Tibial artery (tissue), 4 donors: ENCODE data around the gene PNPLA6.

ENCODE experiments used
- DNase-seq, 2 donors: peaks; one replicate each; pipeline ENCODE4 v3.0.0-alpha.2; 2019
- H3K27ac ChIP-seq, 2 donors: fragments of 200-600 bp; sonication (generic) in 1 of 2; 1 replicate in 1 of 2; 2 replicates in 1 of 2; pipeline ENCODE4 v1.5.1; 2018 to 2019; ENCODE audit warnings: mild to moderate bottlenecking in 1 of 2
- H3K27me3 ChIP-seq, 2 donors: fragments of 200-600 bp; sonication (generic) in 1 of 2; one replicate each; pipeline versions ENCODE4 v1.5.1 to v1.6.0; 2016 to 2019
- H3K36me3 ChIP-seq, 3 donors: fragments of 200-600 bp; sonication (generic) in 2 of 3; one replicate each; pipeline ENCODE4 v1.5.1; 2016 to 2019; ENCODE audit warnings: mild to moderate bottlenecking in 2 of 3
- H3K4me1 ChIP-seq, 4 donors: fragments of 200-600 bp; sonication (generic) in 2 of 4; 1 replicate in 3 of 4; 2 replicates in 1 of 4; pipeline ENCODE4 v1.5.1; 2016 to 2019
- H3K4me3 ChIP-seq, 2 donors: fragments of 200-600 bp; sonication (generic) in 1 of 2; 1 replicate in 1 of 2; 2 replicates in 1 of 2; pipeline ENCODE4 v1.5.1; 2018 to 2019; ENCODE audit warnings: mild to moderate bottlenecking in 2 of 2
- H3K9me3 ChIP-seq, 3 donors: fragments of 200-600 bp; sonication (generic) in 1 of 3; one replicate each; pipeline ENCODE4 v1.5.1; 2016 to 2019
- CTCF ChIP-seq, 2 experiments: fragments of 200-600 bp in 1 of 2; fragments of 450-650 bp in 1 of 2; IDR thresholded peaks; one replicate each; pipeline ENCODE4 v1.5.1; 2017 to 2019; ENCODE audit warnings: antibody characterized with exemption in 2 of 2, mild to moderate bottlenecking in 1 of 2, moderate library complexity in 1 of 2
- intact Hi-C: fragments of 100-400 bp; cut with DNase I; formaldehyde crosslinking; loops from one replicate; pipeline ENCODE4 v1.15.0; 2023; ENCODE audit warnings: low total_unique reads

Gene PNPLA6

DNA sequence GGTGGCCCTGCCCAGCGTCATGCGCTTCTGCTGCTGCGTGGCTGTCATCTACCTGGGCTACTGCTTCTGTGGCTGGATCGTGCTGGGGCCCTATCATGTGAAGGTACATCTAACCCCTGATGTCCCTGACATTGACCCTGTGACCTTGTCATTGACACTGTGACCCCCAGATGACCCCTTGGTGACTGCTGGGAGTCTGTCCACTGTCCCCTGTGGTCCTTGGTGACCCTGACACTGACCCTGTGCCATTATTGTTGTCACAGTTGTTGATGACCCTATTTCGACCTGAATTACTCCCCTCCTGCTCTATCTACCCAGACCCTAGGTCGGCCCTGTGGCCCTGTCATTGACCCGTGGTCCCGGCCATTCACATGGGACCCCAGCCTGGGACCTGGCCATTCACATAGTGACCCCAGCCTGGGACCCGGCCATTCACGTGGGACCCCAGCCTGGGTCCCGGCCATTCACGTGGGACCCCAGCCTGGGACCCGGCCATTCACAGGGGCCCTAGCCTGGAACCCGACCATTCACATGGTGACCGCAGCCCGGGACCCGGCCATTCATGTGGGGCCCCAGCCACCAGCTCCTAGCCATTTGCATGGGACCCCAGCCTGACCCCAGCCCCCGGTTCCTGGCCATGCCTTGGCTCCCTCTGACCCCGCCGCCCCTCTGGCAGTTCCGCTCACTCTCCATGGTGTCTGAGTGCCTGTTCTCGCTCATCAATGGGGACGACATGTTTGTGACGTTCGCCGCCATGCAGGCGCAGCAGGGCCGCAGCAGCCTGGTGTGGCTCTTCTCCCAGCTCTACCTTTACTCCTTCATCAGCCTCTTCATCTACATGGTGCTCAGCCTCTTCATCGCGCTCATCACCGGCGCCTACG is 5.7 kb upstream of the PNPLA6 start:
- intact Hi-C loops, result loop anchor here (10.0 kb wide), 1 partner anchor 135 kb away; no protein-coding TSS in a partner anchor
- Histone ChIP-seq H3K4me1 (peaks cover 0 to 10% (median 6%) of the 10 kb centered on the region in 4 donors), H3K36me3 (peaks cover 16 to 77% (median 38%) of the 10 kb centered on the region in 3 donors), H3K27ac (no peak overlapping the region), H3K4me3 (no peak overlapping the region), H3K9me3 (no peaks in the 10 kb centered on the region), H3K27me3 (no peaks in the 10 kb centered on the region)
- no peak for TF ChIP-seq CTCF (IDR thresholded peaks at IDR 0.05)
- DNase-seq, result no peak

GRCh38 chr19:7533281-7533885 is 2.1 kb upstream of the PNPLA6 start:
- H3K4me3 ChIP-seq, result peak overlapping the region; percentile 71 to 87
- H3K4me1 ChIP-seq, result peaks cover 0 to 19% (median 14%) of the 10 kb centered on the region in 4 donors
- H3K27ac ChIP-seq, result peak overlapping the region; percentile 87 to 97
- TF ChIP-seq CTCF (IDR thresholded peaks at IDR 0.05), result no peak
- H3K36me3 ChIP-seq, result peaks cover 7 to 57% (median 30%) of the 10 kb centered on the region in 3 donors
- peak; percentile 68 to 84 for DNase-seq
- intact Hi-C loops, result loop anchor here (10.0 kb wide), 1 partner anchor 139 kb away; no protein-coding TSS in a partner anchor
- no peaks in the 10 kb centered on the region for H3K27me3 ChIP-seq
- H3K9me3 ChIP-seq, result no peaks in the 10 kb centered on the region

DNA sequence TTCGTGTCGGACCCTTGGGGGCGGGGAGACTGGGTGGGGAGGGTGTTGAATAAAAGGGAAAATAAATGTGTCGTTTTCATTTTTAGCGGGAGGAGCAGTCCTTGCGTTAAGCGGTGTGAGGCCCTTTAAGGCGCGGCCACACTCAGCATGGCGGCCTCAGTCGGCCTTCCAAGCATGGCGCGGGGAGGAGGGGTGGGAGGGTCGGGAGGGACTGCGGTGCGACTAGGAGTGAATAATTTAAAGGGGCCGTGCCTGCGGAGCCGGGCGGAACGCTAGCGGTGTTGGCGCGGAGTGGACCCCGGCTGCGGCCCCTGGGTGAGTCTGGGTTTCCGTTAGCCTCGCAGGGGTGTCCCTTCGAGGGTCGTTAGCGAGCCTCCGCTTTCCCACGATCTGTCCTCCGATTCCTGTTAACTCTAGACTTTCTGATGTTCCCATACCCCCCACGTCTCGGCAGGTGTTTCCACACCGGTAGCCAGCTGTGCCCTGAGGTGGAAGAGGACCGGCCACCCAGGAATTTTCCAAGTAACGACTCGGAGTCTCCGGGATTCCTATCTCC is 1.5 kb upstream of the PNPLA6 start:
- H3K9me3 ChIP-seq, result no peaks in the 10 kb centered on the region

GRCh38 chr19:7534531-7535046 is 928 bp upstream of the PNPLA6 start:
- no peaks in the 10 kb centered on the region for H3K9me3 ChIP-seq
- H3K27ac ChIP-seq, result peak overlapping the region; percentile 87 to 97
- no peaks in the 10 kb centered on the region for H3K27me3 ChIP-seq
- H3K4me1 ChIP-seq, result peaks cover 0 to 19% (median 14%) of the 10 kb centered on the region in 4 donors
- H3K36me3 ChIP-seq, result peaks cover 14 to 57% (median 29%) of the 10 kb centered on the region in 3 donors
- DNase-seq, result peak; percentile 86 to 89
- intact Hi-C loops, result loop anchor here (5.0 to 10.0 kb wide), 2 partner anchors 47 to 140 kb away; partner anchors contain the start of gene PEX11G
- peak overlapping the region; percentile 71 to 87 for H3K4me3 ChIP-seq
- no peak for TF ChIP-seq CTCF (IDR thresholded peaks at IDR 0.05)

More for the DNA sequence above, 1.5 kb upstream of the PNPLA6 start:
- H3K4me1 ChIP-seq, result peaks cover 0 to 19% (median 14%) of the 10 kb centered on the region in 4 donors
- DNase-seq, result peak; percentile 87 to 94
- no peaks in the 10 kb centered on the region for H3K27me3 ChIP-seq
- H3K27ac ChIP-seq, result peak overlapping the region; percentile 87 to 97
- H3K4me3 ChIP-seq, result peak overlapping the region; percentile 71 to 87
- H3K36me3 ChIP-seq, result peaks cover 10 to 57% (median 31%) of the 10 kb centered on the region in 3 donors
- TF ChIP-seq CTCF (IDR thresholded peaks at IDR 0.05), result no peak
- intact Hi-C loops, result loop anchor here (10.0 kb wide), 1 partner anchor 139 kb away; no protein-coding TSS in a partner anchor
